PC-9 (cell line): ENCODE results near the gene PKNOX2. TPM values are rescaled to one million over a fixed set of nuclear protein-coding genes. Genes with fewer than 3 reads are reported as not detected.

Experiments
- BruUV-seq: library from RNA; stranded (reverse); fragments of 400-500 nt; replicated peaks from 2 replicates; lab custom pipeline; 2021; lab: Mats Ljungman, UMichigan
- CTCF ChIA-PET: fragments of 300-600 bp; sonication (Branson Sonifier 250); formaldehyde crosslinking; loops from one replicate; lab custom pipeline; 2022; ENCODE audit warnings: antibody characterized with exemption; lab: Charles Lee
- POLR2A ChIA-PET: fragments of 300-600 bp; sonication (Branson Sonifier 250); formaldehyde crosslinking; loops from one replicate; lab custom pipeline; 2022; ENCODE audit warnings: antibody characterized with exemption; ENCODE audit not compliant: unreplicated experiment; lab: Charles Lee
- DNase-seq, 2 experiments: peaks; one replicate each; pipeline versions ENCODE4 v3.0.0 to v3.0.0-alpha.2; 2015 to 2022; ENCODE audit warnings: mixed read lengths in 1 of 2
- H2AFZ ChIP-seq: fragments of 200-600 bp; sonication (generic); 2 replicates; pipeline ENCODE4 v1.8.1; 2017; ENCODE audit warnings: antibody characterized with exemption
- H3F3A ChIP-seq: fragments of 200-600 bp; sonication (generic); 2 replicates; pipeline ENCODE4 v1.8.1; 2017; ENCODE audit warnings: antibody characterized with exemption, mild to moderate bottlenecking, low read depth; ENCODE audit not compliant: insufficient read depth
- H3K27ac ChIP-seq: fragments of 200-600 bp; sonication (generic); 2 replicates; pipeline ENCODE4 v1.6.1; 2016; ENCODE audit warnings: mixed run types
- H3K27me3 ChIP-seq: fragments of 200-600 bp; sonication (generic); 2 replicates; pipeline ENCODE4 v1.6.1; 2016; ENCODE audit warnings: low read depth, mixed run types; ENCODE audit not compliant: insufficient read depth
- H3K36me3 ChIP-seq: fragments of 200-600 bp; sonication (generic); 2 replicates; pipeline ENCODE4 v1.6.1; 2016; ENCODE audit warnings: low read depth, mixed run types
- H3K4me1 ChIP-seq: fragments of 200-600 bp; sonication (generic); replicated peaks from 2 replicates; pipeline ENCODE4 v1.6.1; 2016; ENCODE audit warnings: mixed run types; ENCODE audit not compliant: insufficient read depth
- H3K4me2 ChIP-seq: fragments of 200-600 bp; sonication (generic); 2 replicates; pipeline ENCODE4 v1.6.1; 2017; ENCODE audit warnings: mixed run types
- H3K4me3 ChIP-seq: fragments of 200-600 bp; sonication (generic); 2 replicates; pipeline ENCODE4 v1.6.1; 2016; ENCODE audit warnings: mixed run types
- H3K79me2 ChIP-seq: fragments of 200-600 bp; sonication (generic); 2 replicates; pipeline ENCODE4 v1.6.1; 2017; ENCODE audit warnings: low read depth, mixed run types
- H3K9me2 ChIP-seq: fragments of 200-600 bp; sonication (generic); 2 replicates; pipeline ENCODE4 v1.8.1; 2017; ENCODE audit warnings: mild to moderate bottlenecking; ENCODE audit not compliant: insufficient read depth
- H3K9me3 ChIP-seq: fragments of 200-600 bp; sonication (generic); 2 replicates; pipeline ENCODE4 v1.8.1; 2016; ENCODE audit warnings: low read depth; ENCODE audit not compliant: insufficient read depth
- H4K20me1 ChIP-seq: fragments of 200-600 bp; sonication (generic); 2 replicates; pipeline ENCODE4 v1.8.1; 2017; ENCODE audit not compliant: insufficient read depth
- EZH2 ChIP-seq: fragments of 200-600 bp; sonication (generic); IDR thresholded peaks from 2 replicates; pipeline ENCODE4 v1.8.0; 2017; ENCODE audit warnings: antibody characterized with exemption, low read depth
- intact Hi-C: fragments of 100-400 bp; cut with micrococcal nuclease; formaldehyde crosslinking; loops from one replicate; pipeline ENCODE4 v1.10.0; 2022; ENCODE audit not compliant: unreplicated experiment
- total RNA-seq: library from RNA; stranded (reverse); gene quantifications from 2 replicates; pipeline ENCODE4 v1.2.3, GENCODE V29; 2021
- TF ChIP-seq, protein P1 (sequence below): fragments of 200-600 bp; sonication (generic); conservative IDR thresholded peaks from 2 replicates; pipeline ENCODE4 v1.6.1; 2017; ENCODE audit warnings: mixed run types, antibody characterized with exemption, mild to moderate bottlenecking, moderate library complexity

PKNOX2 gene
- total RNA-seq, 1 experiment from 2014 or later = not detected

DNA sequence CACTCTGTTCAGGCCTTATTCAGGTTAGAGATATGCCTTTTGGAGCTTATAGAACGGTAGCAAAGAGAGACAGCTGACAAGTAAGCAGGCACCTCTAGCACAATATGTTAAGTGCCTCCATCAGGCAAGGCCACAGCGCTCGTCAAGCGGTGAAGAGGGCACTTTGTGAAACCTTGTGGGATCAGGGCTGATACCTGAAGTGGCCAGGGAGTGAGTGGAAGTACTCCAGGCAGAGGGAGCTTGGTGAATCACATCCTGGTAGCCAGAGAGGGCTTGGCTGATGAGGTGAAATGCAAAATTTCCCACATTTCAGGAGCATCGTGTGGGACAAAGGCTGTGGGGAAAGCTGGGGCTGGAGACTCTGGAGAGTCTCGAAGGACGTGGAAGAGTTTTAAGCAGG is 87.4 kb downstream of the PKNOX2 start:
- H3K27me3 ChIP-seq = no peaks in the 10 kb centered on the region
- no peaks in the 10 kb centered on the region for H3K4me1 ChIP-seq
- no peak overlapping the region for H3K27ac ChIP-seq
- no peaks in the 10 kb centered on the region for H4K20me1 ChIP-seq
- intact Hi-C loops = no loop called here
- no peak for DNase-seq
- BruUV-seq = no TSS peak
- no peak for TF ChIP-seq EZH2
- TF ChIP-seq, protein P1, sequence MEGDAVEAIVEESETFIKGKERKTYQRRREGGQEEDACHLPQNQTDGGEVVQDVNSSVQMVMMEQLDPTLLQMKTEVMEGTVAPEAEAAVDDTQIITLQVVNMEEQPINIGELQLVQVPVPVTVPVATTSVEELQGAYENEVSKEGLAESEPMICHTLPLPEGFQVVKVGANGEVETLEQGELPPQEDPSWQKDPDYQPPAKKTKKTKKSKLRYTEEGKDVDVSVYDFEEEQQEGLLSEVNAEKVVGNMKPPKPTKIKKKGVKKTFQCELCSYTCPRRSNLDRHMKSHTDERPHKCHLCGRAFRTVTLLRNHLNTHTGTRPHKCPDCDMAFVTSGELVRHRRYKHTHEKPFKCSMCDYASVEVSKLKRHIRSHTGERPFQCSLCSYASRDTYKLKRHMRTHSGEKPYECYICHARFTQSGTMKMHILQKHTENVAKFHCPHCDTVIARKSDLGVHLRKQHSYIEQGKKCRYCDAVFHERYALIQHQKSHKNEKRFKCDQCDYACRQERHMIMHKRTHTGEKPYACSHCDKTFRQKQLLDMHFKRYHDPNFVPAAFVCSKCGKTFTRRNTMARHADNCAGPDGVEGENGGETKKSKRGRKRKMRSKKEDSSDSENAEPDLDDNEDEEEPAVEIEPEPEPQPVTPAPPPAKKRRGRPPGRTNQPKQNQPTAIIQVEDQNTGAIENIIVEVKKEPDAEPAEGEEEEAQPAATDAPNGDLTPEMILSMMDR = no peak
- no peaks in the 10 kb centered on the region for H3K9me3 ChIP-seq
- no peaks in the 10 kb centered on the region for H3K9me2 ChIP-seq
- H3F3A ChIP-seq = no peaks in the 10 kb centered on the region
- H3K79me2 ChIP-seq = no peaks in the 10 kb centered on the region
- H3K36me3 ChIP-seq = no peaks in the 10 kb centered on the region
- ChIA-PET POLR2A (no interaction called here), CTCF (no interaction called here)
- H2AFZ ChIP-seq = no peak overlapping the region
- no peak overlapping the region for H3K4me2 ChIP-seq
- no peak overlapping the region for H3K4me3 ChIP-seq

DNA sequence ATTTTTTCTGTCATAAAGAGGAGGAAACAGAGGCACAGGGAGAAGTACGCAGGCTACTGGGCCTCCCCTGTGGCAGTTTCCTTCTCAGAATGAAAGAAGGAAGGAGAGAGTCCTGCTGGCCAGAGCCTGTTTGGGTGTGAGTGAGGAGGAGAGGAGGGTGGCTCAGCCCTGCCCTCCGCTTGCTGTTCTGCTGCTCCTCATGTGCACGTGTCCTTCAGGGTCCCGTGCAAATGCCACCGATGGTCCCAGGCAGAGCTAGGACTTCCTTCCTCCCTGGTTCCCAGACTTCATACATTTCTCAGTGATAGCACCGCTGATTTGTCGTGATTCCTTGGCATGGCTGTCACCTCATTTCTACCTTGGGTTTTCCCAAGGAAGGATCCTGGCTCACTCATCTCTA is 88.7 kb downstream of the PKNOX2 start:
- Histone ChIP-seq H3F3A (no peaks in the 10 kb centered on the region), H3K4me1 (no peaks in the 10 kb centered on the region), H3K79me2 (no peaks in the 10 kb centered on the region), H3K9me3 (no peaks in the 10 kb centered on the region), H4K20me1 (no peaks in the 10 kb centered on the region), H3K4me3 (no peak overlapping the region), H3K36me3 (no peaks in the 10 kb centered on the region), H2AFZ (no peak overlapping the region), H3K27me3 (no peaks in the 10 kb centered on the region), H3K27ac (no peak overlapping the region), H3K4me2 (no peak overlapping the region), H3K9me2 (no peaks in the 10 kb centered on the region)
- no TSS peak for BruUV-seq
- ChIA-PET POLR2A (no interaction called here), CTCF (no interaction called here)
- intact Hi-C loops = no loop called here
- TF ChIP-seq, protein P1 = no peak
- TF ChIP-seq EZH2 = no peak
- no peak for DNase-seq

DNA sequence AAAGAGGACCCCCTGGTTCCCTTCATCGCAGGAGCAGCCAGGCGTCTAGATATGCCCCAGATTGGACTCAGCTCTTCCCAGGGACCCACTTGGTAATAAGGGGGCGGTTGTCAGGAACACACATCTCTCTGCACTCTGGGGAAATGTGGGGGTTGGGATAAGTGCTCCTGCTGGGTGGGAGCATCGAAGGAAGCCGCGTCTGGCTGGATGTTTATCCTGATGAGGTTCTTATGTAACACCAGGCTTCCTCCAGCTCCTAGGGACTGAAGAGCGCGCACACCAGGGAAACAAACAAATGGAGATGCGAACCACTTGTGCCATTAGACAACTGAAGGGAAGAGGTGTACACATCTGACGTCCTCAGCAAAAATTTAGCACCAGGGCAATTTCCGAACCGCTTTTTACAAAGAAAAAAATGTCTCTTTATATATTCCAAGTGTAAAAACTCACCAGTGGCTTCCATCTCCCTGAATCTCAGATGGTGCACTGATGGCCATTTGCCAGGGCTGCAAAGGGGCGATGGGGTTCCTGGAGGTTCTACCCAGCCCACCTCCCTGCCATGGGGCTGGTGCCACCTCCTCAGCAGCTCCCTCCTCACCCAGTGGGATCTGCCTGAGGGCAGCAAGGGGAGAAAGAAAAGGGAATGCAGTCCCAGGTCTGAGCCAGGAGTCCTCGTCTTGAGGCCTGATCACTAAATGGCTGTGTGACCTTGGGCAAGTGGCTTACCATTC is 89.4 kb downstream of the PKNOX2 start:
- Histone ChIP-seq H3K9me2 (no peaks in the 10 kb centered on the region), H3K27ac (no peak overlapping the region), H3K9me3 (no peaks in the 10 kb centered on the region), H3K4me1 (no peaks in the 10 kb centered on the region), H3K4me3 (no peak overlapping the region), H2AFZ (no peak overlapping the region), H3K36me3 (no peaks in the 10 kb centered on the region), H3K79me2 (no peaks in the 10 kb centered on the region), H3K4me2 (no peak overlapping the region), H3F3A (no peaks in the 10 kb centered on the region), H3K27me3 (no peaks in the 10 kb centered on the region), H4K20me1 (no peaks in the 10 kb centered on the region)
- no peak for DNase-seq
- BruUV-seq = no TSS peak
- intact Hi-C loops = no loop called here
- ChIA-PET POLR2A (no interaction called here), CTCF (no interaction called here)
- no peak for TF ChIP-seq EZH2
- TF ChIP-seq, protein P1 = no peak
